Esophagus squamous epithelium (tissue), 5 donors: ENCODE measurements around the gene CABLES1. TPM values are rescaled to one million over a fixed set of nuclear protein-coding genes. Genes with fewer than 3 reads are reported as not detected.

ENCODE experiments used
- DNase-seq: peaks from one replicate; lab custom pipeline; 2025; lab: John Stamatoyannopoulos, UW
- H3K27ac ChIP-seq, 4 donors: fragments of 200-600 bp; sonication (generic); one replicate each; pipeline ENCODE4 v1.5.1; 2016 to 2019; ENCODE audit warnings: mild to moderate bottlenecking in 1 of 4
- H3K27me3 ChIP-seq, 4 donors: fragments of 200-600 bp; sonication (generic); 1 replicate in 3 of 4; 2 replicates in 1 of 4; pipeline versions ENCODE4 v1.5.1 to v1.6.0; 2017 to 2021; ENCODE audit warnings: antibody characterized with exemption in 1 of 4
- H3K36me3 ChIP-seq, 3 donors: fragments of 200-600 bp; sonication (generic); one replicate each; pipeline ENCODE4 v1.5.1; 2016 to 2019
- H3K4me1 ChIP-seq, 3 donors: fragments of 200-600 bp; sonication (generic); one replicate each; pipeline ENCODE4 v1.5.1; 2017 to 2019
- H3K4me3 ChIP-seq, 4 donors: fragments of 200-600 bp; sonication (generic); 1 replicate in 3 of 4; 2 replicates in 1 of 4; pipeline ENCODE4 v1.5.1; 2016 to 2019; ENCODE audit warnings: mild to moderate bottlenecking in 2 of 4, moderate library complexity in 1 of 4
- H3K9me3 ChIP-seq, 3 donors: fragments of 200-600 bp; sonication (generic); one replicate each; pipeline ENCODE4 v1.5.1; 2016 to 2019
- POLR2A ChIP-seq, 4 donors: fragments of 450-650 bp; IDR thresholded peaks; one replicate each; pipeline ENCODE4 v1.6.1; 2017; ENCODE audit warnings: antibody characterized with exemption in 4 of 4, mild to moderate bottlenecking in 4 of 4, moderate library complexity in 3 of 4
- WGBS, 2 donors: methylation state at CpG; one replicate each; pipeline ENCODE4 v1.1.5; 2018; 5-methylcytosine and 5-hydroxymethylcytosine counted together
- intact Hi-C: fragments of 100-400 bp; cut with DNase I; formaldehyde crosslinking; loops from one replicate; pipeline ENCODE4 v1.15.0; 2022
- total RNA-seq, 4 donors: library from RNA; depleted of rRNA; stranded (reverse); fragments of >200 nt; gene quantifications; one replicate each; pipeline ENCODE4 v1.1.0, GENCODE V29; 2016
- TF ChIP-seq, protein P1 (sequence below), 6 experiments: fragments of 450-650 bp in 4 of 6; fragments of 200-600 bp in 2 of 6; sonication (generic) in 2 of 6; IDR thresholded peaks; one replicate each; pipeline ENCODE4 v1.5.1; 2016 to 2019; ENCODE audit warnings: antibody characterized with exemption in 6 of 6, mild to moderate bottlenecking in 4 of 6, moderate library complexity in 4 of 6
- donor health status: DM: yes; HTN: yes; CAD: no.

The CABLES1 gene
- total RNA-seq, 4 donors from 2014 or later = 4.4 to 9.9 (median 8.5) TPM

DNA sequence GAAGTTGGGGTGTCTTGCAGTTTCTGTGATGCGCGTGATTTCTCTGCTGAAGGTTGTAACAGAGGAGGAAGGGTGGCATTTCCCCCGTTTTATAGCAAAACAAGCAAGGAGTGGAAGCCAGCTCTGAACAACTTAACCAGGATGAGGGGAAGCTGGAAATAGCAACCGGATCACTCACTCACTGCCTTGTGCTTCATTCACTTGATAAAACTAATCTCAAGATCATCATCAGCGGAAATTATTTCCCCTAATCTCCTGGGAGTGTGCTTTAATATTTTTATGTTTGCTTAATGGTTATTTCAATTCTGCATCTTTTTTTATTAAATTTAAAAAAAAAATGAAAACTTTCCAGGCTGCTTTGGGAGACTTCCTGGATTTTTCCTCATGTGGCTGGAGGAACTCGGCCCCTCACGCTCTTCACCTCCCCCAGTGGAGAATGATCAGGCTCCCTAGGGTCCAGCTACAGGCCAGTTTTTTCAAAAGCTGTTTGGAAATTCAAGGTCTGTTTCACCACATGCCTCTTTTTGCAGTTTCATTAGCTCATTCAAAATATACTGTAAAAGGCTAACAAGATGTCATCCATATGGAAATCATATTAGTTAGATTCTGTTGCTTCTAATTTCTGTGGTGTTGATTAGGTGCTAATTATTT is 31.7 kb downstream of the CABLES1 start:
- intact Hi-C loops = no loop called here
- H3K9me3 ChIP-seq = no peaks in the 10 kb centered on the region
- no peak overlapping the region for H3K27ac ChIP-seq
- 64 to 78% methylated on average over 7 of the region's 7 CpGs for WGBS, 2 donors
- H3K4me1 ChIP-seq = peaks cover 0 to 11% (median 0%) of the 10 kb centered on the region in 3 donors
- no peaks in the 10 kb centered on the region for H3K36me3 ChIP-seq
- H3K27me3 ChIP-seq = no peaks in the 10 kb centered on the region
- TF ChIP-seq, protein P1, sequence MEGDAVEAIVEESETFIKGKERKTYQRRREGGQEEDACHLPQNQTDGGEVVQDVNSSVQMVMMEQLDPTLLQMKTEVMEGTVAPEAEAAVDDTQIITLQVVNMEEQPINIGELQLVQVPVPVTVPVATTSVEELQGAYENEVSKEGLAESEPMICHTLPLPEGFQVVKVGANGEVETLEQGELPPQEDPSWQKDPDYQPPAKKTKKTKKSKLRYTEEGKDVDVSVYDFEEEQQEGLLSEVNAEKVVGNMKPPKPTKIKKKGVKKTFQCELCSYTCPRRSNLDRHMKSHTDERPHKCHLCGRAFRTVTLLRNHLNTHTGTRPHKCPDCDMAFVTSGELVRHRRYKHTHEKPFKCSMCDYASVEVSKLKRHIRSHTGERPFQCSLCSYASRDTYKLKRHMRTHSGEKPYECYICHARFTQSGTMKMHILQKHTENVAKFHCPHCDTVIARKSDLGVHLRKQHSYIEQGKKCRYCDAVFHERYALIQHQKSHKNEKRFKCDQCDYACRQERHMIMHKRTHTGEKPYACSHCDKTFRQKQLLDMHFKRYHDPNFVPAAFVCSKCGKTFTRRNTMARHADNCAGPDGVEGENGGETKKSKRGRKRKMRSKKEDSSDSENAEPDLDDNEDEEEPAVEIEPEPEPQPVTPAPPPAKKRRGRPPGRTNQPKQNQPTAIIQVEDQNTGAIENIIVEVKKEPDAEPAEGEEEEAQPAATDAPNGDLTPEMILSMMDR (IDR thresholded peaks at IDR 0.05) = no peak
- TF ChIP-seq POLR2A (IDR thresholded peaks at IDR 0.05) = no peak
- DNase-seq = no peak
- H3K4me3 ChIP-seq = no peak overlapping the region

DNA sequence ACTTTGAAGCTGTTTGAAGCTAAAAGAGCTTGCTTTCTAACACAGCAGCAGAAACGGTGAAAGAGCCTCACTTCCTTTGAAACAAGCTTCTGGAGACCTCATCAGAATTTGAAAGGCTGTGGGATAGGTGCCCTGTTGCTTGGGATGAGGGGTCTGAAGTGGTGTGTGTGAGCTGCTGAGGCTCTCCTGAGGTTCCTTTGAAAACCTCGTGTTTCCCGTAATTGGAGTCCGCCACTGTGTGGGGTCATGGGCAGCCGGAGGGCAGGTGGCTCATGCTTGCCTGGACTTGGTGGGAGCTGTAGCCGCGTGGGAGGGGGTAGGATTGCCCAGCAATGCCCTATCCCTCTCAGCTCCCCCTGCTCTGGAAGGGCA is 34.4 kb downstream of the CABLES1 start:
- H3K27ac ChIP-seq = no peak overlapping the region
- DNase-seq = no peak
- H3K36me3 ChIP-seq = no peaks in the 10 kb centered on the region
- H3K4me3 ChIP-seq = no peak overlapping the region
- H3K9me3 ChIP-seq = no peaks in the 10 kb centered on the region
- H3K27me3 ChIP-seq = no peaks in the 10 kb centered on the region
- peaks cover 0 to 26% (median 4%) of the 10 kb centered on the region in 3 donors for H3K4me1 ChIP-seq
- TF ChIP-seq, protein P1 (IDR thresholded peaks at IDR 0.05) = no peak
- no peak for TF ChIP-seq POLR2A (IDR thresholded peaks at IDR 0.05)
- intact Hi-C loops = no loop called here
- 58 to 75% methylated on average over 3 to 5 of the region's 7 CpGs for WGBS, 2 donors

DNA sequence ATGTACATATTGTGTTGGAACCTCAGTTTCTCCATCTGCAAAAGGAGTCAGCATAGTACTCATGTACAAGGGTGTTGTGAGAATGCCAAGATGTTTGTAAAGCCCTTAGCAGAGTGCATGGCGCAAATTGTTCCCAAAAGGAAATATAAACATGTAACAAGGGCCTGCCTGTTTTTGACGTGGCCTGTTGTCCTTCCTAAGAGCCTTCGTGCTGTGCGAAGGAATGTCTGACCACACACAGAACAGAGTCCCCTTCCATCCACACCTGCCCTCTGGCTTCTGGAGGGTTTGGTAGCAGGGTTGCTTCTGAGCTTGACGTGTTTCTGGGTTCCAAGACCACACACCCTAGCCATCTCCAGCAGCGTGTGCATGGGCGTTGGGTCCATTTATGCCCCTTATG is 34.9 kb downstream of the CABLES1 start:
- no peak overlapping the region for H3K27ac ChIP-seq
- 92 to 95% methylated on average over 6 to 7 of the region's 7 CpGs for WGBS, 2 donors
- no peaks in the 10 kb centered on the region for H3K27me3 ChIP-seq
- TF ChIP-seq, protein P1 (IDR thresholded peaks at IDR 0.05) = no peak
- TF ChIP-seq POLR2A (IDR thresholded peaks at IDR 0.05) = no peak
- no peak for DNase-seq
- peaks cover 0 to 26% (median 4%) of the 10 kb centered on the region in 3 donors for H3K4me1 ChIP-seq
- no peaks in the 10 kb centered on the region for H3K9me3 ChIP-seq
- intact Hi-C loops = no loop called here
- no peak overlapping the region for H3K4me3 ChIP-seq
- H3K36me3 ChIP-seq = no peaks in the 10 kb centered on the region

DNA sequence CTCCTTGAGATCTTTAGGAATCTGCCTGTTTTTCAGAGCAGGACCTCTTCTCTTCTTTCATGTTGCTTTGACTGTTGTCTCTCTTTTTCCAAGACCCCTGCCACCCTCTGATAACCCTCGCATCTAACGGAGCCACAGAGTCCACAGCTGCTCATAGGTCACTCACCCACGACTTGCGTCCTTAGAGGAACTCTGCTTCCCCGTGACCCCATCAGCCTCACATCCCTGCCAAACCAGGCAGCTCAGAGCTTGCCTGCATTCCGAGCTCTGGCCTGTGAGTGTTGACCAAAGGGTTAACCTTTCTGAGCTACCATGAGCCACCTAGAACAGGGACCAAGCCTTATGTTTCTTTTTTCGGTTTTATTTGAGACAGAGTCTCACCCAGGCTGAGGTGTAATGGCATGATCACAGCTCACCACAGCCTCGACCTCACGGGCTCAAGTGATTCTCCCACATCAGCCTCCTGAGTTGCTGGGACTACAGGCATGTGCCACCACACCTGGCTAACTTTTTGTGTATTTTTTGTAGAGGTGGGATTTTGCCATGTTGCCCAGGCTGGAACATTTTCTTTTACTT is 36.4 kb downstream of the CABLES1 start:
- intact Hi-C loops = no loop called here
- Histone ChIP-seq H3K36me3 (no peaks in the 10 kb centered on the region), H3K27me3 (no peaks in the 10 kb centered on the region), H3K9me3 (no peaks in the 10 kb centered on the region), H3K27ac (no peak overlapping the region), H3K4me3 (no peak overlapping the region), H3K4me1 (peaks cover 0 to 26% (median 4%) of the 10 kb centered on the region in 3 donors)
- 84% methylated on average over 8 to 9 of the region's 9 CpGs for WGBS, 2 donors
- TF ChIP-seq, protein P1 (IDR thresholded peaks at IDR 0.05) = no peak
- no peak for TF ChIP-seq POLR2A (IDR thresholded peaks at IDR 0.05)
- no peak for DNase-seq

DNA sequence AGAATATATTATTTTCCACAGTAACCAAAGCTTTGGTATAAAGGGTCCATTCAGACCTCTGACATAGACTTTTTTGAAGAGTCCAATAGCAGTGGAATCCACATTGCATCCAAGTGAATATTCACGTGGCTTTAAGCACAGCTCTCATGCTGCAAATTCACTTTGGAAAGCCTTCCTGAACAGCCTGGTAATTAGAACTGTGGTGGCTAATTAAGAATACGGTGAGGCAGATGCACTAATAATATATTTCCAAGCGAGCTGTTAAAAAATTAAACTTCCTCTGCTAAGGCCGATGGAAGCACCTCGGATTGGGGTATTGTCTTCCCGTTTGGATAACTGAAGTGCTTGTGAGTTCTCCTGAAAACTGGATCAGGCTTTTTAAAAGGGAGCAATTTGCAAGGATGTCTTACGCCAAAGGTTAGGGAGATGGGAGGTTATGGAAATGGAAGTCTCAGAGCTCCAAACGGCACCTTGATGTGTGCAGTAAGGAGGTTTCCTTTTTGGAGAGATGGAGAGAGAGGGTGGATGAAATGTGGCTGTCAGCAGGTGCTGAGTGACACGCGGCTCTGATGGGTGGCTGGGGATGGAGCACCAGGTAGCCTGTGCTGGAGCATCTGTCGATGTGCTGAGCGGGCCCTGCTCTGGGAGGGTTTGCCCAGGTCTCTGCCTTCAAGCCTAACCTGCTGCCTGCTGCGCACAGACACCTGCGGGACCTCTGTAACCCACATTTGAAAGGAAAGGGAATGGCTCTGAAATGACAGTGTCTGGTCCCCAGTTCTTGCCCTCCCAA is 37.5 kb downstream of the CABLES1 start:
- intact Hi-C loops = no loop called here
- Histone ChIP-seq H3K9me3 (no peaks in the 10 kb centered on the region), H3K36me3 (no peaks in the 10 kb centered on the region), H3K4me1 (peaks cover 0 to 17% (median 4%) of the 10 kb centered on the region in 3 donors), H3K27me3 (no peaks in the 10 kb centered on the region), H3K27ac (no peak overlapping the region), H3K4me3 (no peak overlapping the region)
- DNase-seq = no peak
- TF ChIP-seq, protein P1 (IDR thresholded peaks at IDR 0.05) = no peak
- TF ChIP-seq POLR2A (IDR thresholded peaks at IDR 0.05) = no peak
- 79 to 82% methylated on average over 12 of the region's 14 CpGs for WGBS, 2 donors
